ENCODE data around the gene VILL.

DNA sequence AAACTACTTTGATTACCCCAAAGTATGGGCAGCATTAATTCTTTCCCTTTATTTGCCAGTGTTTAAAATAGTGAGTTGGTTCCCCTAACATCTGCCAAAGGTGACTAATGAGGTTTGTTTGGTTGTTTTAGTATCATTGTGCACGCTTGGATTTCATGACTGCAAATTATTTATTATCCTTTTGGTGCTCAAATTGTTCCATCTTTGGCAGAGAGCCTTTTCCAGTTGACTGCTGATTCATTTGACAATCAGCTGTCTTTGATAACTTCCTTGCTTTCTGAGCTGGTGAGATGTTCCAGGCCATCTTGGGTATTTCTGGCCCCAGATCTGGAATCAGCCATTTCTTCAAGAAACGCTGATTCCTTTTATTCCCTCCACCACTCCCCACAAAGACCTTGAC, 57.3 kb downstream of the VILL start:
- no peak for TF ChIP-seq POLR2A (IDR thresholded peaks at IDR 0.05)
- TF ChIP-seq, protein P1, sequence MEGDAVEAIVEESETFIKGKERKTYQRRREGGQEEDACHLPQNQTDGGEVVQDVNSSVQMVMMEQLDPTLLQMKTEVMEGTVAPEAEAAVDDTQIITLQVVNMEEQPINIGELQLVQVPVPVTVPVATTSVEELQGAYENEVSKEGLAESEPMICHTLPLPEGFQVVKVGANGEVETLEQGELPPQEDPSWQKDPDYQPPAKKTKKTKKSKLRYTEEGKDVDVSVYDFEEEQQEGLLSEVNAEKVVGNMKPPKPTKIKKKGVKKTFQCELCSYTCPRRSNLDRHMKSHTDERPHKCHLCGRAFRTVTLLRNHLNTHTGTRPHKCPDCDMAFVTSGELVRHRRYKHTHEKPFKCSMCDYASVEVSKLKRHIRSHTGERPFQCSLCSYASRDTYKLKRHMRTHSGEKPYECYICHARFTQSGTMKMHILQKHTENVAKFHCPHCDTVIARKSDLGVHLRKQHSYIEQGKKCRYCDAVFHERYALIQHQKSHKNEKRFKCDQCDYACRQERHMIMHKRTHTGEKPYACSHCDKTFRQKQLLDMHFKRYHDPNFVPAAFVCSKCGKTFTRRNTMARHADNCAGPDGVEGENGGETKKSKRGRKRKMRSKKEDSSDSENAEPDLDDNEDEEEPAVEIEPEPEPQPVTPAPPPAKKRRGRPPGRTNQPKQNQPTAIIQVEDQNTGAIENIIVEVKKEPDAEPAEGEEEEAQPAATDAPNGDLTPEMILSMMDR (IDR thresholded peaks at IDR 0.05) = no peak

Measured in body of pancreas (tissue), 4 donors.